ENCODE measurements around the gene LMF1.

Gene LMF1

DNA sequence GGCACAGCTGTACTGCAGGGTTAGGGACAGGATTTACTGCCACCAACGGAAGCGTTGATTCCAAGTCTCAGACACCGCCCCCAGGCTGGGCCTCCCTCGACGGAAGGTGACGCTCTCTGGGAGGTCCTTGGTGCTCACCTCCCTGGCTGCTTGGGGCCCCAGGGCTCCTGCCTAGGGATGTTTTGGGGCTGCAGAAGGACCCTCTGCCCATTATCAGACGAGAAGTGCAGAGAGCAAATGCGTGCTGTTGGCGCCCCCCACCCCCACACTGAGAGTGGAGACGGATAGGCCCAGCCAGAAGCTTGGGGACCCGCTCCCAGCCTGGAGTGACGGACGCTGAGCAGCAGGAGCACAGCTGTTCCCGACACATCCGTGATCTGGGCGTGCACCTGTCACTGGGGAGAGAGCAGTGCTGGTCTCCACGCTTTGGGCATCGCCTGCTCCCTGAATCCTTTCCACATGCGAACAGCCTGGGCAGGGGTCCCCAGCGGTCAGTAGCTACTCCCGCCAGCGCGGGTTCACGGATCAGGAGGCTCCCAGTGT, 5.7 kb upstream of the LMF1 start:
- Histone ChIP-seq H4K20me1 (ENCODE audit: insufficient read depth, low read length) (no peaks in the 10 kb centered on the region), H3K27ac (ENCODE audit: low read length) (no peak overlapping the region), H2AFZ (ENCODE audit: low read depth, low read length) (no peak overlapping the region), H3K9ac (ENCODE audit: low read length) (no peak overlapping the region), H3K9me3 (ENCODE audit: insufficient read depth, low read length) (no peaks in the 10 kb centered on the region), H3K4me2 (ENCODE audit: low read length) (no peak overlapping the region), H3K79me2 (ENCODE audit: low read length) (no peaks in the 10 kb centered on the region), H3K4me1 (ENCODE audit: low read length) (no peaks in the 10 kb centered on the region), H3K27me3 (ENCODE audit: low read depth, low read length) (no peaks in the 10 kb centered on the region), H3K4me3 (ENCODE audit: low read length) (no peak overlapping the region), H3K36me3 (replicated peaks; ENCODE audit: low read depth, low read length) (no peaks in the 10 kb centered on the region)
- TF ChIP-seq, protein P1, sequence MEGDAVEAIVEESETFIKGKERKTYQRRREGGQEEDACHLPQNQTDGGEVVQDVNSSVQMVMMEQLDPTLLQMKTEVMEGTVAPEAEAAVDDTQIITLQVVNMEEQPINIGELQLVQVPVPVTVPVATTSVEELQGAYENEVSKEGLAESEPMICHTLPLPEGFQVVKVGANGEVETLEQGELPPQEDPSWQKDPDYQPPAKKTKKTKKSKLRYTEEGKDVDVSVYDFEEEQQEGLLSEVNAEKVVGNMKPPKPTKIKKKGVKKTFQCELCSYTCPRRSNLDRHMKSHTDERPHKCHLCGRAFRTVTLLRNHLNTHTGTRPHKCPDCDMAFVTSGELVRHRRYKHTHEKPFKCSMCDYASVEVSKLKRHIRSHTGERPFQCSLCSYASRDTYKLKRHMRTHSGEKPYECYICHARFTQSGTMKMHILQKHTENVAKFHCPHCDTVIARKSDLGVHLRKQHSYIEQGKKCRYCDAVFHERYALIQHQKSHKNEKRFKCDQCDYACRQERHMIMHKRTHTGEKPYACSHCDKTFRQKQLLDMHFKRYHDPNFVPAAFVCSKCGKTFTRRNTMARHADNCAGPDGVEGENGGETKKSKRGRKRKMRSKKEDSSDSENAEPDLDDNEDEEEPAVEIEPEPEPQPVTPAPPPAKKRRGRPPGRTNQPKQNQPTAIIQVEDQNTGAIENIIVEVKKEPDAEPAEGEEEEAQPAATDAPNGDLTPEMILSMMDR (IDR thresholded peaks at IDR 0.05; ENCODE audit: low read depth, low read length), result no peak
- no peak for TF ChIP-seq EZH2phosphoT487 (IDR thresholded peaks at IDR 0.05; ENCODE audit: low read depth)

DNA sequence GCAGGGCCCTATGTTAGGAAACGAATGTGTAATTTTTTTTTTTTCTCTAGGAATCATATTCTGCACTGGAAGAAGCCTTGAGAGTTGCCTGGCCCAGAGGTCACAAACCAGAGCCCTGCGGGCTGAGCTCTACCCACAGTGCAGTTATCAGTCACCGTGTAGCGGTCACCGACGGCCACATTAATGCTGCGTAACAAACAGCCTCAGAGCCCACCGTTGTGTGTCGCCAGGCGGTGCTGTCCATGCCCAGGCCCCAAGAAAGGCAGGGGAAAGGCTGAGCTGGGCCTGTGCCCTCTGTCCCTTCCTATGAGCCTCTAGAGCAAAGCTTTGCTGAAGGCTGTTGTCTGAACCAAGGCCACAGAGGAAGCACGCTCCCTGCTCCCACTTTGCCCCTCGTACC, 4.5 kb upstream of the LMF1 start:
- H3K79me2 ChIP-seq (ENCODE audit: low read length), result peaks cover 1% of the 10 kb centered on the region; the same call in 1 of the 2 replicates
- no peak overlapping the region for H2AFZ ChIP-seq (ENCODE audit: low read depth, low read length)
- H3K4me2 ChIP-seq (ENCODE audit: low read length), result no peak overlapping the region
- TF ChIP-seq, protein P1 (IDR thresholded peaks at IDR 0.05; ENCODE audit: low read depth, low read length), result no peak
- no peak for TF ChIP-seq EZH2phosphoT487 (IDR thresholded peaks at IDR 0.05; ENCODE audit: low read depth)
- H4K20me1 ChIP-seq (ENCODE audit: insufficient read depth, low read length), result no peaks in the 10 kb centered on the region
- H3K27ac ChIP-seq (ENCODE audit: low read length), result no peak overlapping the region
- H3K4me1 ChIP-seq (ENCODE audit: low read length), result no peaks in the 10 kb centered on the region
- no peaks in the 10 kb centered on the region for H3K27me3 ChIP-seq (ENCODE audit: low read depth, low read length)
- H3K36me3 ChIP-seq (replicated peaks; ENCODE audit: low read depth, low read length), result no peaks in the 10 kb centered on the region
- no peak overlapping the region for H3K4me3 ChIP-seq (ENCODE audit: low read length)
- H3K9ac ChIP-seq (ENCODE audit: low read length), result no peak overlapping the region
- no peaks in the 10 kb centered on the region for H3K9me3 ChIP-seq (ENCODE audit: insufficient read depth, low read length)

DNA sequence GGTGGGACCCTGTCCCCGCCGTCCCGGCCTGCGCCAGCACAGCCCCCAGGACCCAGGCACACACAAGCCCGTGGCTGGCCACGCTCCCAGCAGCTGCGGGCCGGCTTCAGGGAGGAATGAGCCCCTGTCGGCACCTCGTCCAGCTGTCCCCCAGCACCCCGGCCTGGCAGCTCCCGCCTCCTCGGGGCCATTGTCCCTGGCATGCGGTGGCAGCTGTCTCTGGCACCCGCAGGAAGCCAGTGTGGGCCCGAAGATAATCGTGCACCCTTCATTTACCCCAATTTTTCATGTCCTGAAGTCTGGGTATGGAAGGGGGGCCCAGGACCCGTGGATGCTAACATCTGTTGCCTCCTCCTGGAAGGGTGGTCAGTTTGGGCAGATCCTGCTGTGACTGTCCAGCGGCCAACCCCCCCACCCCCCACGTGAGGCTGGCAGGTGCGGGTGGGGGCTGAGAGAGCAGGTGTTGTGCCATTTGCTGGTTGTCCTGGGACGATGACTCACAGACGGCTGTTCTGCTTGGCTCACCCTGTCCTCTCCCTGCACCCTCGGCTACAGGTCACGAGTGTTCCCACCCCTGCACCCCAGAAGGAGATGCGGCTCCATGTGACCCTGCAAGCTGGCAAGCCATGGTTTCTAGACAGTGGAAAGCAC, 4.0 kb upstream of the LMF1 start:
- Histone ChIP-seq H3K4me3 (ENCODE audit: low read length) (no peak overlapping the region), H2AFZ (ENCODE audit: low read depth, low read length) (no peak overlapping the region), H3K4me1 (ENCODE audit: low read length) (peaks cover 4% of the 10 kb centered on the region), H3K9me3 (ENCODE audit: insufficient read depth, low read length) (no peaks in the 10 kb centered on the region), H3K27ac (ENCODE audit: low read length) (no peak overlapping the region), H4K20me1 (ENCODE audit: insufficient read depth, low read length) (no peaks in the 10 kb centered on the region), H3K27me3 (ENCODE audit: low read depth, low read length) (no peaks in the 10 kb centered on the region), H3K36me3 (replicated peaks; ENCODE audit: low read depth, low read length) (no peaks in the 10 kb centered on the region), H3K9ac (ENCODE audit: low read length) (no peak overlapping the region), H3K79me2 (ENCODE audit: low read length) (peaks cover 7% of the 10 kb centered on the region; the same call in 1 of the 2 replicates), H3K4me2 (ENCODE audit: low read length) (no peak overlapping the region)
- TF ChIP-seq, protein P1 (IDR thresholded peaks at IDR 0.05; ENCODE audit: low read depth, low read length), result no peak
- no peak for TF ChIP-seq EZH2phosphoT487 (IDR thresholded peaks at IDR 0.05; ENCODE audit: low read depth)

DNA sequence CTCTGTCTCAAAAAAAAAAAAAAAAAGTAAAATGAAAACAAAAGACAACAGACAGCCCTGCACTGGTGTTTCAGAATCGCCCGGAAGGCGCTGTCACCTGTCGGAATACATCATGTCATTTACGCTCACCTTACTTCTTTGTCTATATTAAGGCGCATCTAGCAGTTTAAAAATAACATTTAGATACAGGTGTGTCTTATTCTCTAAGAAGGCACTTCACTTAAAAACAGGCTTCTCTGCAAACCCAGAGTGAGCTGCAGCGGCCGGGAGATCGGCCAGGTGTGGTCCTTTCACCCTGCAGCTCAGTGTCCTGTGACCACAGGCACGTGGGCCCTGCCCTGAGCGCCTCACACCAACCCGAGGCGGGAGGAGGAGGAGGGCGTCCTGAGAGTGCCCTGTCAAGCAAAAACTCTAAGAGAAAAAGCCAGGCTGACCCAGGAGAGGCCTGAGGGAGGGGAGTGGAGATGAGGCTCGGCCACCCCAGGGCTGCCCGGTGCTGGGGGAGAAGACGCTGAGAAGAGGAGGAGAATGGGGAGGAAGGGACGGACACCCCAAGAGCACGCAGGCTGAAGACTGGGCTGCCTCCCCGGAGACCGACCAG, 3.3 kb upstream of the LMF1 start:
- H3K4me3 ChIP-seq (ENCODE audit: low read length), result no peak overlapping the region
- H3K9ac ChIP-seq (ENCODE audit: low read length), result no peak overlapping the region
- no peaks in the 10 kb centered on the region for H3K36me3 ChIP-seq (replicated peaks; ENCODE audit: low read depth, low read length)
- no peaks in the 10 kb centered on the region for H3K9me3 ChIP-seq (ENCODE audit: insufficient read depth, low read length)
- peaks cover 11% of the 10 kb centered on the region; the same call in 1 of the 2 replicates for H3K79me2 ChIP-seq (ENCODE audit: low read length)
- TF ChIP-seq, protein P1 (IDR thresholded peaks at IDR 0.05; ENCODE audit: low read depth, low read length), result no peak
- TF ChIP-seq EZH2phosphoT487 (IDR thresholded peaks at IDR 0.05; ENCODE audit: low read depth), result no peak
- H3K4me1 ChIP-seq (ENCODE audit: low read length), result peaks cover 5% of the 10 kb centered on the region
- no peak overlapping the region for H3K27ac ChIP-seq (ENCODE audit: low read length)
- H4K20me1 ChIP-seq (ENCODE audit: insufficient read depth, low read length), result no peaks in the 10 kb centered on the region
- no peak overlapping the region for H3K4me2 ChIP-seq (ENCODE audit: low read length)
- no peaks in the 10 kb centered on the region for H3K27me3 ChIP-seq (ENCODE audit: low read depth, low read length)
- H2AFZ ChIP-seq (ENCODE audit: low read depth, low read length), result no peak overlapping the region
